Kidney epithelial cell (primary cell): Measurements from ENCODE around the gene TIMP3. TPM values are rescaled to one million over a fixed set of nuclear protein-coding genes. Genes with fewer than 3 reads are reported as not detected.

ENCODE experiments used
- DNase-seq: peaks from one replicate; pipeline ENCODE4 v3.0.0-alpha.2; 2010; ENCODE audit warnings: low read depth
- H3K27me3 ChIP-seq: 2 replicates; pipeline ENCODE4 v1.6.0; 2011; ENCODE audit warnings: low read length; ENCODE audit not compliant: control insufficient read depth, insufficient read depth
- H3K36me3 ChIP-seq: 2 replicates; pipeline ENCODE4 v1.5.1; 2011; ENCODE audit warnings: low read length; ENCODE audit not compliant: control insufficient read depth, insufficient read depth
- H3K4me3 ChIP-seq: 2 replicates; pipeline ENCODE4 v1.5.1; 2011; ENCODE audit warnings: low read depth, mild to moderate bottlenecking, control low read depth, low read length
- total RNA-seq: library from RNA; depleted of rRNA; stranded (reverse); fragments of >200 nt; gene quantifications from 2 replicates; pipeline ENCODE4 v1.2.3, GENCODE V29; 2015
- TF ChIP-seq, protein P1 (sequence below): IDR thresholded peaks from 2 replicates; pipeline ENCODE4 v1.5.1; 2011; ENCODE audit warnings: mild to moderate bottlenecking, moderate library complexity, low read length, control low read depth, inconsistent platforms; ENCODE audit not compliant: insufficient read depth, poor library complexity, severe bottlenecking

TIMP3 gene
- total RNA-seq, 1 donor from 2014 or later: 45.6 TPM

DNA sequence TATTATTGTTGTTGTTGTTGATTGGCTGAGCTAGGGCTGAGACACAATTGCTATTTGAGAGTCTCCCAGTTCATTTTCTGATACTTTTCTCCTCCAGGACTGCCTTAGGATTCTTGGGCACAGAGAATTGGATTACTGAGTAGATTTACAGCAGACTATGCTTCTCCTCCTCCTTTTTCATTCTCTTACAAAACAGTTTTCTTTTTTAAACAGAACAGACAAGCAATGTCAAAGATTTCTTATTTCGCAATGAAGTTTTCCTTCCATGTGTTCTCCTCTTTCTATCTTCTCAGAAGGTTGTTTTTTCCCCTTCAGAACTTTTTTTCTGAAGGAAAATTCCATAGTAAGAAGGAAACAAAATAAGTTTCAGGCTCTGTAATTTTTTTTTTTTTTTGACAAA is 19.8 kb upstream of the TIMP3 start:
- H3K27me3 ChIP-seq: no peaks in the 10 kb centered on the region
- TF ChIP-seq, protein P1, sequence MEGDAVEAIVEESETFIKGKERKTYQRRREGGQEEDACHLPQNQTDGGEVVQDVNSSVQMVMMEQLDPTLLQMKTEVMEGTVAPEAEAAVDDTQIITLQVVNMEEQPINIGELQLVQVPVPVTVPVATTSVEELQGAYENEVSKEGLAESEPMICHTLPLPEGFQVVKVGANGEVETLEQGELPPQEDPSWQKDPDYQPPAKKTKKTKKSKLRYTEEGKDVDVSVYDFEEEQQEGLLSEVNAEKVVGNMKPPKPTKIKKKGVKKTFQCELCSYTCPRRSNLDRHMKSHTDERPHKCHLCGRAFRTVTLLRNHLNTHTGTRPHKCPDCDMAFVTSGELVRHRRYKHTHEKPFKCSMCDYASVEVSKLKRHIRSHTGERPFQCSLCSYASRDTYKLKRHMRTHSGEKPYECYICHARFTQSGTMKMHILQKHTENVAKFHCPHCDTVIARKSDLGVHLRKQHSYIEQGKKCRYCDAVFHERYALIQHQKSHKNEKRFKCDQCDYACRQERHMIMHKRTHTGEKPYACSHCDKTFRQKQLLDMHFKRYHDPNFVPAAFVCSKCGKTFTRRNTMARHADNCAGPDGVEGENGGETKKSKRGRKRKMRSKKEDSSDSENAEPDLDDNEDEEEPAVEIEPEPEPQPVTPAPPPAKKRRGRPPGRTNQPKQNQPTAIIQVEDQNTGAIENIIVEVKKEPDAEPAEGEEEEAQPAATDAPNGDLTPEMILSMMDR: no peak

DNA sequence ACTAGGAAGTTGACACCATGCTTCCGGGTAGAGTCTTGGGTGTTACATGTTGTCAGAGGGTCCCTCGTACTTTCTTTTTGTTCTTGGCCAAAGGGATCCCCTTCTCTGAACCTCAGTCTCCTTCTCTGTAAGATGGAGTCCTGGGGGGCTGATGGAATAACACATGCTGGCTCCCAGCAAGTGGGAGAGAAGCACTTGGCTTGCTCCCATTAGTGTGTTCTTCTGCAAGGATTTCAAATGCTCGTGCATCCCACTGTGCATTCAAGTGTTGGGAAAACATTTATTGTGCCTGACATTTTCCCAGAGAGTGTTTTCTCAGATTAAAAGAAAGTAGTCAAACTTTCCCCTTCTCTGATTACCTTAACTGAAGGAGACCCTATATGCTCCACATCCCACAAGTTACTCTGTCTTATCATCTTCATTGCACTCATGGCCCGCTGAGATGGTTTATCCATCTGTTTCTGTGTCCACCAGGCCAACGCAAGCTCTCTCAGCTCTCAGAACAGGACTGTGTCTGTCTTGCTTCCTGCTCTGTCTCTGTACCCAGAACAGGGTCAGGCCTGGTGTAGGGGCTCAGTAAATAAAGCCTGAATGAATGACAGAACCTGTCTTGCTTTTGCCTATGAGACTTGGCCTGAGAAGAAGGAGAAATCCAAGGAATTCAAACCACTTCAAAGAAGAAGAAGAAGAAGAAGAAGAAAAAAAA is 16.0 kb upstream of the TIMP3 start:
- no peak for DNase-seq

More for the DNA sequence above, 19.8 kb upstream of the TIMP3 start:
- no peaks in the 10 kb centered on the region for H3K36me3 ChIP-seq
- DNase-seq: no peak
- no peak overlapping the region for H3K4me3 ChIP-seq

DNA sequence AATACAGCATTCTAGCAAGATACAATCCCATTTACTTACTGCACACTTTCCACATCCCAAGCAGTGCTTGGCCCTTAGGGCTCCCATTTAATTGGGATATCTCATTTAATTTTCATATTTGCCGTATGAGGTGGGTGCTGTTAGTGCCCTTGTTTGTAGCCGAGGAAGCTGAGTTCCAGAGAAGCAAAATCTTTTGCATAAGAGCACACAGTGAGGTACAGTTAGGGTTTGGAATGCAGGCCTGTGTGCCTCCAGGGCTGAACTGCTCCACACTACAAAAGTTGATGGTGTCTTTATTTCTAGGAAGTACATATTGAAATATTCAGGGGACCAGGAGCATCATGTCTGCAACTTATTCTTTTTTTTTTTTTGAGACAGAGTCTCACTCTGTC is 15.5 kb upstream of the TIMP3 start:
- no peak for DNase-seq
- H3K36me3 ChIP-seq: no peaks in the 10 kb centered on the region
- no peaks in the 10 kb centered on the region for H3K27me3 ChIP-seq
- no peak overlapping the region for H3K4me3 ChIP-seq
- TF ChIP-seq, protein P1: no peak

More for the DNA sequence above, 16.0 kb upstream of the TIMP3 start:
- no peak overlapping the region for H3K4me3 ChIP-seq
- H3K27me3 ChIP-seq: no peaks in the 10 kb centered on the region
- TF ChIP-seq, protein P1: no peak
- H3K36me3 ChIP-seq: no peaks in the 10 kb centered on the region

DNA sequence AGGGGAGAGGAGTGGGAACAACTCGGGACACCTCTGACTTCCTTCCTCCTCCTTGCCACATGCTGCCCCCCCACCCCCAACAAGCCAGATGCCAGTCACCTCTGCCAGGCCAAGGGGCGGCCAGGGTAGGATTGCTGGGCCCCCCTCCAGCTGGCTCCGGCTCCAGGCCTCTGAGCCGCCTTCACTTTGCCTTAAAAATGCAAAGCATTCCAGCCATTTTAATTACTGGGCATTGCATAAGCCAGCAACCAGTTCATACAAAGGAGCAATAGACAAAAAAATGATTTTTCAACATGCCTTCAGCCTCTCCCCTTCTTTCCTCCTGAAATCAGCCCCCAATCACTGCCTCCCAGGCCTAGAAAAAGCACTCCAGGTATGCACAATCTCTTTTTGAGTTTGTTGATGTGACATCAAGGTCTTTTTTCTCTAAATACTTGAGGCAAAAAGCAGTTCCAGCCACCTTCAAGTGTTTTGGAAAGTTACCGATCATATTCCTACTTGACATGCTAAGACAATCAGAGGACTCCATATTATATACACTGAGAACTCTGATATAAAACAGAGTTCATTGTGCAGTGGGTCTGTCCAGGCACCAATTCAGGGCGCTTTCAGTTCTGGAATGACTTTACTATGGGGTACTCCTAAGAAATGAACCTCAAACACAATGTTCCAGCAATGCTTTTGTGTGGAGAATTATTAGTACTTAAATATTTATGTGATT is 12.4 kb upstream of the TIMP3 start:
- H3K4me3 ChIP-seq: no peak overlapping the region
- TF ChIP-seq, protein P1: no peak
- no peaks in the 10 kb centered on the region for H3K27me3 ChIP-seq
- no peak for DNase-seq
- H3K36me3 ChIP-seq: no peaks in the 10 kb centered on the region

DNA sequence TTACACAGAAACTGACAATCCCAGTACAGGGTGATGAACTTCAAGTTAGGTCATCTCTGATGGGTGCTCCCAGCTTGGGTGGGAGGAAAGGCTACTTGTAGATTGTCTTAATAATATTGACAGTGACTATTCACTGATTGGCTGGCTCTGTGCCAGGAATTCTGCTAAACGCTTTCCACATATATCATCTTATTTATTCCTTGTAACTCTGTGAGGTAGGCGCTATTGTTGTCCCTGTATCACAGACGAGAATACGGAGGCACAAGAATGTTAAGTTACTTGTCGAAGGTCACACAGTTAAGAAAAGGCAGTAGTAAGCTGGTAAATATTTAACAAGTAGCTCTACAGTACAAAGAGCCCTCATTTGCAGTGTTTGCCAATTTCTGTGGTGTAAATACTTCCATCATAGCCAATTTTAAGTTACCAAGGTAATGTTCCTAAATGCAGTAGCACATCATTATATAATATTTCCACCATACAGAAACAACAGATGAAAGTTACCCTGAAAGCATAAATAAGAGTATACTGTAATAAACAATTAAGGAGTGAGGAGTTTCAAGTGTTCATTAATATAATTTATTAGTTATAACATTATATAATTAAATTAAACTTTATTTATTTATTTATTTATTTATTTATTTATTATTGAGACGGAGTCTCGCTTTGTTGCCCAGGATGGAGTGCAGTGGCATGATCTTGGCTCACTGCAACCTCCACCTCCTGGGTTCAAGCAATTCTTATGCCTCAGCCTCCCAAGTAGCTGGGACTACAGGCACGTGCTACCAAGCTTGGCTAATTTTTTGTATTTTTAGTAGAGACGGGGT is 11.5 kb upstream of the TIMP3 start:
- TF ChIP-seq, protein P1: no peak
- no peaks in the 10 kb centered on the region for H3K36me3 ChIP-seq
- DNase-seq: no peak

More for the DNA sequence above, 11.5 kb upstream of the TIMP3 start:
- Histone ChIP-seq H3K4me3 (no peak overlapping the region), H3K27me3 (no peaks in the 10 kb centered on the region)
